NT2/D1 (cell line): ENCODE results near the gene ZSWIM3.

Experiments used
- SUZ12 ChIP-seq: IDR thresholded peaks from 2 replicates; pipeline ENCODE4 v1.6.1; 2011; ENCODE audit not compliant: insufficient read length, insufficient read depth; ENCODE audit errors: extremely low read depth
- YY1 ChIP-seq: IDR thresholded peaks from 2 replicates; pipeline ENCODE4 v1.6.1; 2011; ENCODE audit not compliant: insufficient read length, insufficient read depth
- ZNF274 ChIP-seq: IDR thresholded peaks from 2 replicates; pipeline ENCODE4 v1.6.1; 2011; ENCODE audit warnings: mild to moderate bottlenecking, low read depth, low read length

GRCh38 chr20:45925821-45926506 lies 68.5 kb downstream of the ZSWIM3 start:
- TF ChIP-seq ZNF274 = no peak
- no peak for TF ChIP-seq YY1
- no peak for TF ChIP-seq SUZ12
